WERI-Rb-1 (cell line): ENCODE measurements around the gene RBM4B.

ENCODE experiments used
- DNase-seq: peaks from one replicate; pipeline ENCODE4 v3.0.0-alpha.2; 2020
- H3K27ac ChIP-seq: fragments of 250-450 bp; sonication (Bioruptor Pico); 2 replicates; pipeline ENCODE4 v1.5.1; 2020; ENCODE audit warnings: mild to moderate bottlenecking, moderate library complexity
- H3K27me3 ChIP-seq: fragments of 250-450 bp; sonication (Bioruptor Pico); 2 replicates; pipeline ENCODE4 v1.5.1; 2021; ENCODE audit warnings: mild to moderate bottlenecking, low read depth, moderate library complexity; ENCODE audit not compliant: insufficient read depth, severe bottlenecking
- H3K36me3 ChIP-seq: fragments of 250-450 bp; sonication (Bioruptor Pico); 2 replicates; pipeline ENCODE4 v1.5.1; 2020; ENCODE audit warnings: mild to moderate bottlenecking, moderate library complexity
- H3K4me3 ChIP-seq: 2 replicates; pipeline ENCODE4 v1.5.1; 2011; ENCODE audit warnings: low read depth, mild to moderate bottlenecking, control low read depth, low read length
- H3K9me3 ChIP-seq: fragments of 250-450 bp; sonication (Bioruptor Pico); 2 replicates; pipeline ENCODE4 v1.5.1; 2021; ENCODE audit warnings: mild to moderate bottlenecking, moderate library complexity; ENCODE audit not compliant: severe bottlenecking
- CTCF ChIP-seq: IDR thresholded peaks from 2 replicates; pipeline ENCODE4 v1.5.1; 2011; ENCODE audit warnings: low read depth, mild to moderate bottlenecking, control low read depth, inconsistent platforms, low read length

RBM4B gene

GRCh38 chr11:66691311-66691980 lies 13.8 kb upstream of the RBM4B start:
- no peaks in the 10 kb centered on the region for H3K27me3 ChIP-seq
- peaks cover 93% of the 10 kb centered on the region for H3K36me3 ChIP-seq
- no peak for TF ChIP-seq CTCF
- DNase-seq, result no peak
- no peaks in the 10 kb centered on the region for H3K9me3 ChIP-seq
- no peak overlapping the region for H3K27ac ChIP-seq
- no peak overlapping the region for H3K4me3 ChIP-seq

GRCh38 chr11:66689661-66690590 lies 12.2 kb upstream of the RBM4B start:
- H3K9me3 ChIP-seq, result no peaks in the 10 kb centered on the region
- H3K27me3 ChIP-seq, result no peaks in the 10 kb centered on the region
- no peak overlapping the region for H3K27ac ChIP-seq
- peaks cover 86% of the 10 kb centered on the region for H3K36me3 ChIP-seq
- no peak for DNase-seq
- TF ChIP-seq CTCF, result no peak
- no peak overlapping the region for H3K4me3 ChIP-seq

- TF ChIP-seq CTCF, result no peak
- Histone ChIP-seq H3K27ac (no peak overlapping the region), H3K27me3 (no peaks in the 10 kb centered on the region), H3K4me3 (no peak overlapping the region), H3K36me3 (peaks cover 83% of the 10 kb centered on the region), H3K9me3 (no peaks in the 10 kb centered on the region)
- no peak for DNase-seq
Measured at GRCh38 chr11:66688561-66689534, 11.2 kb upstream of the RBM4B start.

DNA sequence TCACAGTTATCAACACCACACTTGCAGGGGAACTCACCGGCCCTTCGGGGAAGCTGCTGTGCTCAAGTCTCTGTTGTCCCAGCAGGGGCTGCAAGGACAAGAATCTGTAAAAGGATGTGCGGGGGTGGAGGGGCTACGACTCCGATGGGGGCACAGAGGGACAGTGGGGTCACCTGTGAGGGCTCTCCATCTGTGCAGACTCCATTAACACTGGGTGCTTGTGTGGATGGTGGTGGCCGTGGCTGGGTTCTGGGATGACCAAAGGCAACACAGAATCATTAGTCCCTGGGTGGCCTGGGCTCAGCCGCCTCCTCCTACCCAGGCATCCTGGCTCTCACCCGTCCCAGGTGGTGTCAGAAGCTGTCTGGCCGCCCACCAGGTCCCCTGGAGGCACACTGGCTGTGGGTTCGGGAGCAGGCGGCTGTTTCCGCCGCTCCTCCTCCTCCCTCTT lies 10.2 kb upstream of the RBM4B start:
- Histone ChIP-seq H3K9me3 (no peaks in the 10 kb centered on the region), H3K27me3 (no peaks in the 10 kb centered on the region), H3K36me3 (peaks cover 73% of the 10 kb centered on the region), H3K27ac (no peak overlapping the region), H3K4me3 (no peak overlapping the region)
- DNase-seq, result no peak
- no peak for TF ChIP-seq CTCF

DNA sequence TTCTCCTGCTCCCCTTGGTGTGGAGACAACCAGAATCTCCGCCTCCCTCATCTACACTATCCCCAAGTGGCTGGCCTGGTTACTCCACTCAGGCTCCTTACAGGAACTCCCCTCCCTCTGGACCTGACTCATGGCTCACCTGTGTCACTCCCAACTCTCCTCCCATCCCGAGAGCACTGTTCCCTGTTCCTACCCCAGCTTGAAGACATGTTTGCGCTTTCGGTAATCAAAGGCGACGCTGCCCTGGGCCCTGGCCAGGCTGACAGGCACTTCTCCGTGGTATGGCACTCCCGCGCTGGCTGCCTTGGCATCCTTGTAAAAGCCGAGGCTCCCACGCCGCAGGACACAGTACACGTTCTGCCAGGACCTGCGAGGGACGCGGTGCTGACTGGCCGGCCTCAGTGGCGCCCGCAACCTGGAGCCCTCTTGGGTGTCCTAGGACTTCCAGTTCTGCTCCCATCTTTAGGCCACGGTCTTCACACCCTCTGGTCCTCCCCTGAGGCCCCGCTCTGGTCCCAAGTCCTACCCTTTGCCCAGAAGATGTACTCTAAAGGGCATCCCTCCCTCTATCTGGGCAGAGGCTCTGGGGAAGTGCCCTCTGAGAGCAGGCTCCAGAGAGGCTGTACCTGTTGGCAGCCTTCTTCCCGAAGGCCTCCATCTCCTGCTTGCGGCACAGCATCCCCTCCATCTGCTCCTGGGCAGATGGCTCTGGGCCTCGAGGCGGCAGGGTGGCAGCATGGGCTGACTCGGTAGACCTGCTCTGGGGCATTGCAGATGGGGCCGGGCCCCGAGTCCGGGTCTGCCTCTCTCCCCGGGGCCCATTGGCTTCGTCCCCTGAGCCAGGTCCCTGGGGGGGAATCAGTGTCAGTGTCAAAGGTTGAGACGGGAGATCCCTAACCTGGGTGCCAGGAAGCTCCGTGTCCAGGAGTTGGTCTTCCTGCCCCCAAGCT lies 9.4 kb upstream of the RBM4B start:
- no peak for TF ChIP-seq CTCF
- peaks cover 65% of the 10 kb centered on the region for H3K36me3 ChIP-seq
- H3K9me3 ChIP-seq, result no peaks in the 10 kb centered on the region
- no peaks in the 10 kb centered on the region for H3K27me3 ChIP-seq
- no peak for DNase-seq
- H3K4me3 ChIP-seq, result no peak overlapping the region
- no peak overlapping the region for H3K27ac ChIP-seq
